GM13977 (cell line): ENCODE data around the gene PADI1.

Experiments used
- DNase-seq: peaks from one replicate; pipeline ENCODE4 v3.0.0; 2012; ENCODE audit warnings: low spot score
- CTCF ChIP-seq: IDR thresholded peaks from 2 replicates; pipeline ENCODE4 v1.5.1; 2012; ENCODE audit warnings: mild to moderate bottlenecking, control low read depth; ENCODE audit not compliant: insufficient read depth; ENCODE audit errors: extremely low read depth, missing control alignments
- in situ Hi-C: fragments of 300-500 bp; cut with MboI; formaldehyde crosslinking; loops from one replicate; pipeline ENCODE4 v1.12.0; 2022; ENCODE audit warnings: low sequenced_read_pairs, low pct_unique_long_range_greater_than_20kb, mixed read lengths, inconsistent platforms; ENCODE audit not compliant: unreplicated experiment

Gene PADI1

GRCh38 chr1:17270891-17271765, 66.2 kb downstream of the PADI1 start:
- in situ Hi-C loops: no loop called here
- no peak for DNase-seq
- TF ChIP-seq CTCF: no peak

GRCh38 chr1:17272066-17272465, 67.1 kb downstream of the PADI1 start:
- DNase-seq: no peak
- in situ Hi-C loops: no loop called here
- no peak for TF ChIP-seq CTCF

- TF ChIP-seq CTCF: no peak
- no peak for DNase-seq
- in situ Hi-C loops: no loop called here
These were observed 67.7 kb downstream of the PADI1 start for GRCh38 chr1:17272646-17273045.

GRCh38 chr1:17273096-17273495, 68.2 kb downstream of the PADI1 start:
- no peak for TF ChIP-seq CTCF
- in situ Hi-C loops: no loop called here
- DNase-seq: no peak

- TF ChIP-seq CTCF: peak; percentile 85
- DNase-seq: peak; percentile 72
- in situ Hi-C loops: no loop called here
These were observed 69.5 kb downstream of the PADI1 start for GRCh38 chr1:17274186-17275170.

- no peak for TF ChIP-seq CTCF
- in situ Hi-C loops: no loop called here
These were observed 71.6 kb downstream of the PADI1 start for GRCh38 chr1:17276568-17276967.

More at GRCh38 chr1:17276568-17276967, 71.6 kb downstream of the PADI1 start:
- no peak for DNase-seq
